SK-N-SH treated with all-trans-retinoic acid at 6 μM for 48 hours (cell line): Measurements from ENCODE around the gene TMEM182.

Source experiments
- ARNTL ChIP-seq: fragments of 450-650 bp; formaldehyde crosslinking; IDR thresholded peaks from 2 replicates; pipeline ENCODE4 v1.5.0; 2020; ENCODE audit warnings: low read depth, mild to moderate bottlenecking, moderate library complexity, borderline replicate concordance
- PATZ1 ChIP-seq: fragments of 250-450 bp; sonication (Bioruptor Pico); IDR thresholded peaks from 2 replicates; pipeline ENCODE4 v1.8.0; 2020; ENCODE audit warnings: mild to moderate bottlenecking, moderate library complexity, borderline replicate concordance
- TCF4 ChIP-seq: fragments of 250-450 bp; sonication (Bioruptor Pico); IDR thresholded peaks from 2 replicates; pipeline ENCODE4 v1.8.0; 2021; ENCODE audit warnings: mild to moderate bottlenecking, moderate library complexity, borderline replicate concordance
- TOX ChIP-seq: fragments of 250-450 bp; sonication (Bioruptor Pico); IDR thresholded peaks from 2 replicates; pipeline ENCODE4 v1.8.0; 2021; ENCODE audit warnings: mild to moderate bottlenecking, moderate library complexity, borderline replicate concordance
- TSHZ2 ChIP-seq: fragments of 250-450 bp; sonication (Bioruptor Pico); IDR thresholded peaks from 2 replicates; pipeline ENCODE4 v1.5.0; 2020; ENCODE audit warnings: mild to moderate bottlenecking, moderate library complexity
- ZC3H10 ChIP-seq: fragments of 250-450 bp; sonication (Bioruptor Pico); IDR thresholded peaks from 2 replicates; pipeline ENCODE4 v1.5.1; 2021; ENCODE audit warnings: mild to moderate bottlenecking, moderate library complexity
- ZNF70 ChIP-seq: fragments of 450-650 bp; formaldehyde crosslinking; IDR thresholded peaks from 2 replicates; pipeline ENCODE4 v1.5.0; 2020; ENCODE audit warnings: mild to moderate bottlenecking, moderate library complexity
- TF ChIP-seq, protein P1 (sequence below): fragments of 250-450 bp; sonication (Bioruptor Pico); IDR thresholded peaks from 2 replicates; pipeline ENCODE4 v1.5.1; 2020; ENCODE audit warnings: low read depth, mild to moderate bottlenecking, moderate library complexity

- TF ChIP-seq ZNF70 (CRISPR knock-in tag) (no peak), TOX (no peak), ZC3H10 (CRISPR knock-in tag) (no peak), TSHZ2 (CRISPR knock-in tag) (no peak), PATZ1 (no peak), TCF4 (CRISPR knock-in tag) (no peak), ARNTL (CRISPR knock-in tag) (no peak)
- TF ChIP-seq, protein P1, sequence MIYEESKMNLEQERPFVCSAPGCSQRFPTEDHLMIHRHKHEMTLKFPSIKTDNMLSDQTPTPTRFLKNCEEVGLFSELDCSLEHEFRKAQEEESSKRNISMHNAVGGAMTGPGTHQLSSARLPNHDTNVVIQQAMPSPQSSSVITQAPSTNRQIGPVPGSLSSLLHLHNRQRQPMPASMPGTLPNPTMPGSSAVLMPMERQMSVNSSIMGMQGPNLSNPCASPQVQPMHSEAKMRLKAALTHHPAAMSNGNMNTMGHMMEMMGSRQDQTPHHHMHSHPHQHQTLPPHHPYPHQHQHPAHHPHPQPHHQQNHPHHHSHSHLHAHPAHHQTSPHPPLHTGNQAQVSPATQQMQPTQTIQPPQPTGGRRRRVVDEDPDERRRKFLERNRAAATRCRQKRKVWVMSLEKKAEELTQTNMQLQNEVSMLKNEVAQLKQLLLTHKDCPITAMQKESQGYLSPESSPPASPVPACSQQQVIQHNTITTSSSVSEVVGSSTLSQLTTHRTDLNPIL (CRISPR knock-in tag): no peak
Observed at GRCh38 chr2:102772659-102773058, 10.8 kb downstream of the TMEM182 start.
